CD4-positive, alpha-beta T cell treated with Interleukin-10 for 1 hour (primary cell): Measurements from ENCODE around the gene BCAR3.

ENCODE experiments used
- DNase-seq: peaks from one replicate; pipeline ENCODE4 v3.0.0-alpha.2; 2020

Gene BCAR3

DNA sequence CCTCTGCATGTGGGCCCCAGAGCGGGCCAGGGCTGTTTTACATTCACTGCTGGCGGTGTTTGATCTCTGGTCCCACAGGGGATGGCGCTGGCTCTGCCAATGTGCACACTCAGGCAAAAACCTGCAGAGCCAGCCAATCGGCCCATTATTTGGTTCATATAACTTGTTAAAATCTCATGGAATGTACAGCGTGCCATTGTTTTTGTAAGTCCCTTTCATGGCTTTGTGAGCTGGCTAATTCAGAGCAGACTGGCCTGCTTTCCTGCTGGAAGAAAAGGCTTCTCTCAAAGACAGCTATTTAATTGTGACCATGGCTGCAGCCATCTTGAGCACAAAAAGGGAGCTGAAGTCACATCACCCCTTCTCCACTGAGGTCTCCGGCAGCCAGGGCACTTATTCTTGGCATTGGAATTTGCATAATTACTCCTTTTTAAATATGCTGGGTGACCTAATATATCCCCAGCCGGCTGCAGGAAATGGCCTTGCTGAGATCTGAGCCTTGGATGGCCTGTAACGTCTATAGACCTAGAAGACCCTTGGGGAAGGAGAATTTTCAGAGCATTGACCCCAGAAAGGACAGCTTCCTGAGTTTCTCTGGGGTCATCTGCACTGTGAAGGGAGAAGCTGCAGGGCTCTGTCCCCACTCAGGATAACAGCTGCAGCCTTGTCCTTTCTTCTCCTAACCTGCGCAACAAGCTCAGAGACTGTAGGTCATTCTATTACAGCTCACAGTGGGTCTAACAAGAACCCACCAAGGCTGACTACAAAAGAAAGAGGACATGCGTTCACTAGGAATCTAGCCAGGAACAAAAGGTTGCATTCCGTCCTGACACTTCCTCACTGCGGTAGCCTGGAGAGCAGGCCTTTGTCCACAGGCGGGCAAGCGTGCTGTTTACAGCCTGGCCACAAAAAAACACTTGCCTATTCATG lies 45.8 kb downstream of the BCAR3 start:
- DNase-seq, result no peak

DNA sequence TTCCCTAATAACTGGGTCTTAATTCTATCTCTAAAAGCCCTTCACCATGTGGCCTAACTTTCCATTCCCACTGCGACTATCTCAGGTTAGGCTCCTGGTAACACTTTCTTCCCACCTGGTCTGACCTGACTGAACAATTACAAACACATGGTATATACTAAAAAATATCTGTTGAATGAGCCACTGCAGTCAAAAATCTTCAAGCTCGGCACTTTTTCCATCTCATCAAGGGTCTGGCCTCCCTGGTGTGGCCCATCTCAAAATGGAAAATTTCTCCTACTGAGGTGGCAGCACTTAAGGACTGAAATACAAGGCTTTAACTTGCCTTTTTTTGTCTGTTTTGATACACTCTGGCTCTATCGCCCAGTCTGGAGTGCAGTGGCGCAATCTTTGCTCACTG lies 48.3 kb downstream of the BCAR3 start:
- DNase-seq, result no peak

GRCh38 chr1:93631626-93632365 lies 49.8 kb downstream of the BCAR3 start:
- no peak for DNase-seq

DNA sequence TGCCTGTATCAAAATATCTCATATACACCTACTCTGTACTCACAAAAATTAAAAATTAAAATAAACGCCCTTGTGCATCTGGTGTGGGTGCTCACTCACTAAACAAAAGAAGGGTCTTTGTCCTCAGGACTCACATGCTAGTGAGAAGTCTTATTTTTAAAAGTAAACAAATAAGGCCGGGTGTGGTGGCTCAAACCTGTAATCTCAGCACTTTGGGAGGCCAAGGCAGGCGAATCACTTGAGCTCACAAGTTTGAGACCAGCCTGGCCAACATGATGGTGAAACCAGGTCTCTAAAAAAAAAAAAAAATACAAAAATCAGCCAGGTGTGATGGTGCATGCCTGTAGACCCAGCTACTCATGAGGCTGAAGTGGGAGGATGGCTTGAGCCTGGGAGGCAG lies 51.5 kb downstream of the BCAR3 start:
- no peak for DNase-seq

DNA sequence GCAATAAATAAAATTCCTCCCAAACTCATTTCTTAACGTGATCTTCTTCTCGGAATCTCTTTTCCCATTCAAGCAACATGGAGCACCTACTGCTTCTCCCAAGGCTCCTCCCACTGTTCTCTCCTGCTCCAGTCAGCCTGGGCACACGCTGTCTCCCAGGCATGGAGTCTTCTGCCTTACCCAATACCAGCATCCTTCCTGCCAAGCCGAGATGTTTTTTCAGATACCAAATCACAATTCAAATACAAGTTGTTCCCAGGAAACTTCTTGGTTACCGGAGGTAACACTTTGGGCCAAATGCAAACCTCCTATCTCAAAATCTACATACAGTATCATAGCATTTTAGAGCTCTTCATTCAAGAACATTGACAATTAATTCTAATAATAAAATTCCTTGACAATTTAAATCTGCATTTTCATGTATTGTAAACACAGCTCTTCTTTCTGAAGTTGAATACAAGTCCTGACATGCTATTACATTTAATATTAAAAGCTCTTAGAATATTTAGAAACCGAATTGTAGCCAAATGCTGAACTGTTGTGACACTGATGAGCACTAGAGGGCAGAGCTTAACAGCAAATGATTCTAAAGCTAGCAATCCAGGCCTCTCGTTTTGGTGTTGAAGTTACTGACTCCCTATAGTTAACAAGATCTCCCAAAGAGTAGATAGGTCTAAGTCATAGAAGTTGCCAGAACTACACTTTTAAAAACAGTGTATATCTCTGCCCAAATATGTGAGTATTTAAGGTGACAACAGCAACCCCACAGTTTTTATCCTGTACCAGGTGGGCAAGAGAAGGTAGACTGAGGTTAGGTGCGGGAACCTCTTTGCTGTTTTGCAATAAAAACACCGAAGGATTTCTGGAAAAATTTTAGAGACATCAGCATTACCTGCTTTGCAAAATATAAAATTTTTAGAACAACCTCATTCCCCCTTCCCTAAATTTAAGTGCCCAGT lies 52.3 kb downstream of the BCAR3 start:
- DNase-seq, result peak; percentile 76

DNA sequence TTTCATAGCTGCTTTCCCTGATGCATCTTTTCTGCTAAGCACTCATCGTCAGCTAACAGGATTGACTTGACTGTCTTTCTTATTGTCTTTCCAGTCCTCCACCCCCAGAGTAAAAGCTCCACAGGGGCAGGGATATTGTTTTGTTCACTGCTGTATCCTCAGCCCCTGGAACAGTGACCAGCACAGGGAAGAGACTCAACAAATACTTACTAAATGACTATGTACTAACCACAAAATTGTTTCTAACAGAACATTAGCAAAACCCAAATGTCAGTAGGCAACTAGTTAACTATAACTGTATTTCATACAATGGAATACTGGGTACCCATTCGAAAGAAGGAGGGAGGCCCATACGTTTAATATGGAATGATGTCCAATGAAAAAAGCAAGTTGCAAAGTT lies 53.0 kb downstream of the BCAR3 start:
- DNase-seq, result no peak

- DNase-seq, result no peak
These were observed 55.9 kb downstream of the BCAR3 start for GRCh38 chr1:93625582-93626327.

DNA sequence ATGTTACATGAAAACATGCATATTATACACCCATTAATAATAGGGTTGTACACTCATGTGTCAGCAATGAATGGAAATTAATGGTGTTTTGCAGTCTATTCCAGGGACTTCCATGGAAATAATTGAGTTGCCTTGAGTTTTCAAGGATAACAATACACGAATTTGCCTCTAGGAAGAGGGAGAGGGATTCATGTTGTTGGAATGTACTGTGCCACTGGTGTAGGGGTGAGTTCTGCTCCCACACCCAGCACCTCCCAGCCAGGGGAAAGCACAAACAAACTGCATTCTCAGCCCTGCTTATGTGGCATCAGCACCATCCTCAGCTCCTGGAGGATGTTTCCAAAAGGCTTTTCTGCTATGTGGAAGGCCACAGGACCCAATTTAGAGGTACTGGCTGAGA lies 57.8 kb downstream of the BCAR3 start:
- no peak for DNase-seq

- DNase-seq, result no peak
These were observed 58.2 kb downstream of the BCAR3 start for GRCh38 chr1:93623436-93623835.

DNA sequence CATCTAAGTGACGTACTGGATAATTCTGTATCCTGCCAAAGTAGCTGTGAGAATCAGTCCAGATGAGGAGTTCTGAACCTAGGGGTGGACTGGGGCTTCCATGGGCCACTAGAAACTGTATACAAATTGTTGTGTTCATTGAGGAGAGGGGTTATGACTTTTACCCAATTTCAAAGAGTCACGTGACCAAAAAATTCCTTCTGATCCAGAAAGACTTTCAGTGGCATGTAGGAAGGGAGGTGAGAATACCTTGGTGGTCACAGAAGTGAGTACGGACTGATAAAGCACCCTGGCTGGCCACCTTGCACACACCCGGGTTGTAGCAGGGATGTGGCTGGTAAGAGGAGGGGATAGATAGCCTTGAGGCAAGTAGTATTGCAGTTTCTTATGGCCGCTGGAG lies 60.4 kb downstream of the BCAR3 start:
- DNase-seq, result no peak

GRCh38 chr1:93620841-93621210 lies 60.8 kb downstream of the BCAR3 start:
- no peak for DNase-seq

GRCh38 chr1:93620172-93620840 lies 61.3 kb downstream of the BCAR3 start:
- DNase-seq, result no peak

DNA sequence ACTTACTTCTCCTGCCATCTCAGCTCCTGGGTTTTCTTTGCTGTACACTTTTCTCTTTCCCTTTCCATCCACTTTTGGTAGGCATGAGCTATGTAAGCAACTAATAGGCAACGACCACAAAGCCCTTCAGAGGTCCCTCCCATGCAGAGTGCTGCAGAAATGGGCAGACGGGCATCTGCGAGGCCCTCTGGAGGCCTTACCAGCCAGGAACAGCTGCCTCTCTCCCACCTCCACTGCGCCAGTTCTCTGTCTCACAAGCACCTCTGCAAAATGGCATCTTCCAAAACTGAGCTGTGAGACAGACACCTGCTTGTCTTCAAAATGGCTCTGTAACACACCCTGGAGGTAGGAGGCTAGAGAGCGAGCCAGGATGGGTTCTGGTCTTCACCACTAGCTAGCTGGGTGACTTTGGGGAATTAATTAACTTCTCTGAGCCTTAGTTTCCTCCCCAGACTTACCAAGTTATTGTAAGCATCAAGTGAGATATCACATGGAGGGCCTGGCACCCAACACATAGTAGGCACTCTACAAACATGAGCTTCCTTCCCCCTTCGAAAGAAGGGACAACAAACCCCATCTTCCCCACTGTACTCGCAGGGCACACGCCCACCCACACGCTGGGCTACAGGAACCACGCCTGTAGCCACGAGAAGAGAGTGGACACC lies 62.0 kb downstream of the BCAR3 start:
- DNase-seq, result no peak

DNA sequence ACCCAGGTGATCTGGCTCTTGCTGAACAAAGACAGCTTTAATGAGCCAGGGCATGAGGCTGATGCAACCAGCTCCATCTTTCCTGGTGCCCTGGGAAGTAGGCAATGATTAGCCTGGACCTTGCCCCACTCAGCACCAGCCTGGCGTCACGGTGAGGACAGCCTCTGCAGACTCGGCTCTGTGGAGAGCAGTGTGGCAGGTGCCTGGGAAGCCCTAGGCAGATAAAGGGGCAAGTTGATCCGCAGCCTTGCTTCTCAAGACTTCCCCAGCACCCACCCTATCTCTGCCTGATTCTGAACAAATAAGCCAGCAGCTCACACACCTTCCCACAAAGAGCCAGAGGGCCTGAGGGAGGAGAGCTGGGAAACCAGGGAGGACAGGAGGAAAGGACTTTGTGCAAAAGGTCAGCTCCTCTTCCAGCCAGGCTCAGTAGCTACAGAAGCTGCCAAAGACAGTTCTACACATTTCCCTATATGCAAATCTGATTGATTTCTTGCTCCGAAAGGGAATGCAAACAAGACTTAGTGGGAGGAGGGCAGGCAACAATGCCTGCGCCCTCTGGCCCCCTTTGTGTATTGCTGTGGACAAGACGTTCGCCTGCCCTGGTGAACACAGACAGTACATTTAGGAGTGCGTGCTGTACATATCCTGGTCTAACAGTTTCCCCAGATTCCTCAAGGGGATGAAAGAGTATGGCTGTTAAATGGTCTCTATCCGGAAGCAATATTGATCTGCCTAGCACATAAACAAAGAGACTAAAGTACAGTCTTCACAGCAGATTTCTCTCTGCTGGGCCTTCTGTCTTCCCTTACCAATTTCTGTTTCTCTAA lies 63.8 kb downstream of the BCAR3 start:
- DNase-seq, result no peak

- DNase-seq, result no peak
These were observed 64.5 kb downstream of the BCAR3 start for GRCh38 chr1:93616996-93617669.

- no peak for DNase-seq
These were observed 65.2 kb downstream of the BCAR3 start for GRCh38 chr1:93616221-93616995.

DNA sequence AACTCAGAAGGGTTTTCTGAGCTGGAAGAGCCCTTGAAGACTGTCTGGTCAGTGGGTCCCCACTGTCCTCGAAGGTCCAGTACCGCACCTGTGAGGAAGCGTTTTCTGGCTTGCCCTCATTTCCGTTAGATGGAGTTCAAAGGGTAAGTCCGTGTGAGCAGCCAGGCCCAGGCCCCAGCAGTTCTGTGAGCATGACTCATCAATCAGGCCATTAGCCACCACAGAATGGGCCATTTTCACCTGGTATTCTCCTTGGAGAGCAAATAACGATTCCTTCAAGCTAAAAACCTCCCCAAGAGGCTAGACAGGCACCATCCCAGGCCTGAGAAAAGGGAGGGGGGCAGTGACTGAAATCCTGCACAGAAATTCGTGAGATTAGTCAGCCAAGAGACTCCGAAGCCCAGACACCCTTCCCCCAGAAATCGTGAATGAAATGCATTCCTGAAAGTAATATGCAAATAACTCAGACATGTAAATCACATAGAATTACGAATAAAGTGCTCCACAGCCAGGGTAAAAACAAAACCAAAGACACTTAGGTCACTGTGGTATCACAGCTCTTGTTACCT lies 66.0 kb downstream of the BCAR3 start:
- DNase-seq, result no peak

GRCh38 chr1:93614986-93615581 lies 66.6 kb downstream of the BCAR3 start:
- no peak for DNase-seq
